Measurements from ENCODE around the gene DLGAP1.
"Not testable (repeated sequence)": the region's sequence is repeated elsewhere in the genome, so short reads cannot be mapped to it uniquely, and the experiment has no call there.

The DLGAP1 gene

DNA sequence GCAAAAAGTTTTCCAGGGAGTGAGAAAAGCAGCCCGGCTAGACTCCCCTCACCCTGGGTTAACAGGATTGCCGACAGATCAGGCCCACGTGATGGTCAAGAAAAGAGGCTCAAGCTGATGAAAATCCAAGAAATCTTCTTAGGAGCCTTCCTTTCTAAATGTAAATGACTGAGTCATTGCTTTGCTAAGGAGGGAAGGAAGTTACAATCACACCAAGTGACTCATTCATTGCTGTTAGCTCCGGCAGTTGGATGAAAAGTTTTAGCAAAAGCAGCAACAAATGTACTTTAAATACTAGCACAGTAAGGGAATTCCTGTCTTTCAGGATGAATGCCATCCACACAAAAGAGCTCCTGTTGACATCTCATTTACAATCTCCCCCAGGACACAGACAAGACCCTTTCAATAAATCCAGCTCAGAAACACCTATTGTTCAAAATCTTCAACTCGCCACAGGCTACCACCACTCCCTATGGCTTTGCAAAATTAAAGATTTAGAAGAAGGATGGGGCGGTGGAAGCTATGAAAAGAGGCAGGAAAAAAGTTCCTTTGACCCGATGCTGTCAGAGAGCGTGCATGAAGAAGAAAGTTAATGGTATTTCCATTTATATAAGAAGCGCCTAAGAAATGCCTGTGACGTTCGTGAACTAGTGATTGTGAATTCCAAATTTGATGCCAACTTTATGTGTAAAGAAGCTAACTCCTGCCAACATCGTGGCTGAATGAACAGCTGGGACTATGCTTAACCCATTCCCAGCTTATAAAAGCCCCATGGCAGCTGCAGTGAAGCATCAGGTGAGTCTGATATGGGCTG lies 851.5 kb downstream of the DLGAP1 start:
- DNase-seq (ENCODE audit: low read depth), result no peak

DNA sequence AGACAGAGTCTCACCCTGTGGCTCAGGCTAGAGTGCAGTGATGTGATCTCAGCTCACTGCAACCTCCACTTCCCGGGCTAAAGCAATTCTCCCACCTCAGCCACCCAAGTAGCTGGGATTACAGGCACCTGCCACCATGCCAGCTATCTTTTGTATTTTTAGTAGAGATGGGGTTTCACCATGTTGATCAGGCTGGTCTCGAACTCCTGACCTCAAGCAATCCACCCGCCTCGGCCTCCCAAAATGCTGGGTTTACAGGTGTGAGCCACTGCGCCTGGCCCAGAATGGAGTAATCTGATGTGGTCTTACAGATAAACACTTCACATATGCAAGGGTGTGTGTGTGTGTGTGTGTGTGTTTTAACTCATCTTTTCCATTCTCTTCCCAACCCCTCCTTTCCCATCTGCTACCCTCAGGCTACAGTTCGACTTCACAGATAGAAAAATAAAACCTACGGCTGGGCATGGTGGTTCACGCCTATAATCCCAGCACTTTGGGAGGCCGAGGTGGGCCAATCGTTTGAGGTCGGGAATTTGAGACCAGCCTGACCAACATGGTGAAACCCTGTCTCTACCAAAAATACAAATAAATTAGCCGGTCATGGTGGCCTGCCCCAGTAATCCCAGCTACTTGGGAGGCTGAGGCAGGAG lies 853.9 kb downstream of the DLGAP1 start:
- not testable (repeated sequence) for DNase-seq (ENCODE audit: low read depth)

DNA sequence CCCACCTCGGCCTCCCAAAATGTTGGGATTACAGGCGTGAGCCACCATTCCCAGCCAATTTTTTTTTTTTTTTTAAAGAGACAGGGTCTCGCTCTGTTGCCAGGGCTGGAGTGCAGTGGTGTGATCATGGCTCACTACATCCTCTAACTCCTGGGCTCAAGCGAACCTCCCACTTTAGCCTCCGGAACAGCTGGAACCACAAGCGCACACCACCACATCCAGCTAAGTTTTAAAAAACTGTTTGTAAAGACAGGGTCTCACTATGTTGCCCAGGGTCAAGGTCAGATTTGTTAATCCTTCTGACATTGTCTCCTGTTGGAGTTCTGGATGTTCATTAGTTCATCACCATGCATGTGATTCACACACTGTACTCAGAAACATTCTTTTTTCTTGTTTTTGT lies 855.2 kb downstream of the DLGAP1 start:
- no peak for DNase-seq (ENCODE audit: low read depth)

DNA sequence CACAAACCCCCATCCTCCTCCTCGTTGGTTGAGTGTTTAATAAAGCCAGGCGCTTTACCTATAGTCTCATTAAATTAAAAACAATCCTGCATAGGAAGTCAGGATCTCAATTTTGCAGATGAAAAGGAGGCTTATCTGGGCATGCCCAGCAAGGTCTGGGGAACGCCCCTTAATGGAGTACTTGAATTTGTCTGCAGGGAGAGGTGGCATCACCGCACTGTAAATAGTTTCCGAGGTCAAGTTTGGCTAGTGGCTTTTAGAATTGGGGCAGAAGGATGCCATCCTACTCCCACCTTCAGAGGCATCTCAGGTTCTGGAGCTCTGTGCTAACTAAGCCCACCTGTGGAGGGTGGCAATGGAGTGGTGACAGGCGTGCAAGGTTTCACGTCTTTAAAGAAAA lies 855.9 kb downstream of the DLGAP1 start:
- no peak for DNase-seq (ENCODE audit: low read depth)

DNA sequence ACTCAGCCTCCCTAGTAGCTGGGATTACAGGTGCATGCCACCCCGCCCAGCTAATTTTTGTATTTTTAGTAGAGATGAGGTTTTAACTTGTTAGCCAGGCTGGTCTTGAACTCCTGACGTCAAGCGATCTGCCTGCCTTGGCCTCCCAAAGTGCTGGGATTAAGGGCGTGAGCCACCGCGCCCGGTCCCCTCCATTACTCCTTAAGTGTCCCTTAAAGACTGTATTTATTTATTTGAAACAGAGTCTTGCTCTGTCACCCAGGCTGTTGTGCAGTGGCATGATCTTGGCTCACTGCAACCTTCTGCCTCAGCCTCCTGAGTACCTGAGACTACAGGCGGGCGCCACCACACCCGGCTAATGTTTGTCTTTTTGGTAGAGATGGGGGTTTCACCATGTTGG lies 856.5 kb downstream of the DLGAP1 start:
- DNase-seq (ENCODE audit: low read depth), result no peak

DNA sequence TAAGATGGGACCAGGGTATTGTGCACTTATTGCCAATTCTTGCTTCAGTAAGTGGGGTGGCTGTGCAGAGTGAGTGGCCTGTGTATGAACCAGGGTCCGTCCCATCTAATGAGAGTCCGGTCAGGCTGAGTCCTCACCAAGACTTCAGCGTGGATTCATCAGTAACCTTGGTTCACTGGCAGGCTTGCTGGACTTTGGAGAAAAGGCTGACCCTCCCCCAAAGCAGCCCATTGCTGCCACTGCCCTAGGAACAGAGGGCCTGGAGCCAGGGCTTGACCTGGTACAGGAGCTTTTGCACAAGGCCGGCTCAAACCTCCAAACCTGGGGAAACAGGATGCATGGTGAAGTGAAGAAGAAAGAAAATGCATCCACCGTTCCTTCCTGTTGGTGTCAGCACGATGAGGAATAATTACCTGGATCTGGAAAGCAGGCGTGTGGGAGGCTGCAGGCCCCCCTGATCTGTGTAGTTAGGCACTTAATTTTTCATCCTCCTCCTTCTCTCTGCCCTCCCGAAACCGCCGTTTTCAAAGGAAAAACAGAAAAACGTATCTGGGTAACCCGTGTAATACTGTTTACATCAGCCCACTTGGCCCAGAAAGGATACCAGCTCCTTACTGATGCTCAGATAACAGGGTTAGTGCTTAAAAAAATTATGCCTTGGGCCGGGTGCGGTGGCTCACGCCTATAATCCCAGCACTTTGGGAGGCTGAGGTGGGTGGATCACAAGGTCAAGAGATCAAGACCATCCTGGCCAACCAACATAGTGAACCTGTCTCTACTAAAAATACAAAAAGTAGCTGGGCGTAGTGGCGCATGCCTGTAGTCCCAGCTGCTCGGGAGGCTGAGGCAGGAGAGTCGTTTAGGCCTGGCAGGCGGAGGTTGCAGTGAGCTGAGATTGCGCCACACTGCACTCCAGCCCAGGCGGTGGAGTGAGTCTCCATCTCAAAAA lies 857.4 kb downstream of the DLGAP1 start:
- DNase-seq (ENCODE audit: low read depth), result no peak

DNA sequence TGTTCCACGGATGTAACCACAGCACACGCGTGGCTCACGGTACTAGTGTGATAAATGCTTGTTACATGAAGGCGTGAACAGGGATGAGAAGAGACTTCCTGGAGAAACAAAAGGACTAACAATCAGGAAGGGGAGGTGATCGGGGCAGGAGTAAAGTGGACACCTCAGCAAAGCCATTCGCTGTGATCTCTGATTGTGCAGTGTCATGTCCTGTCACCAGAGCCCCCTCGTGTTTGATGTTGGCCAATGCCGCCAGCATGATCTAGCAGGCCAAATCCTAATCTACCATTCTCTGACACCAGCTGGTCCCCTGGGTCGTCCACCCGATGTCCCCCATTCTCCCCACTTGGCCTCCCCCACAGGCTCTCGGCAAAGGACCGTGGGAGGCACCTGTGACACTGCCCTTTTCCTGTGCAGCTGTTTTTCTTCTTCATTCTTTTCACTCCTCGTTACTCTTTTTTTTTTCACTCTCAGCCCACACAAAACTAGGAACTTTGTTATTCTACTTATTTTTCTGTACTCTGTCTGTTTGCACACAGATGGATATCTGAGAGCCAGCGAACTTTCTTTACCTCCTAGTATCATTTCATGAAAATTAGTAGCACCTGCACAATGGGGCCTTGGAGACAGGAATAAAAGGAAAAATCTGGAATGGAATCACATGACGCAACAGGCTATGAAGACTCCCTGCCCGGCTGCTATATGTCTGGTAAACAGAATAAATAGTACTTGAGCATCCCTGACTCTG lies 858.3 kb downstream of the DLGAP1 start:
- no peak for DNase-seq (ENCODE audit: low read depth)

DNA sequence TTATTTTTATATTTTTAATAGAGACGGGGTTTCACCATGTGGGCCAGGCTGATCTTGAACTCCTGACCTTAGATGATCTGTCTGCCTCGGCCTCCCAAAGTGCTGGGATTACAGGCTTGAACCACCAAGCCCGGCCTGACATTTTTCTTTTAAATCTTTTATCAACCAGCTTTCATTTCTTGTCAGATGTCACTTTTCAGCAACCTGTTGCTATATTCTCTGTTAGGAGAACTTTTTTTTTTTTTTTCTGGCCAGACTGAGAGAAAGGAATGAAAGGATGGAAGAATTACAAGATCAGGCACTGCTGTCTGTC lies 858.8 kb downstream of the DLGAP1 start:
- no peak for DNase-seq (ENCODE audit: low read depth)

DNA sequence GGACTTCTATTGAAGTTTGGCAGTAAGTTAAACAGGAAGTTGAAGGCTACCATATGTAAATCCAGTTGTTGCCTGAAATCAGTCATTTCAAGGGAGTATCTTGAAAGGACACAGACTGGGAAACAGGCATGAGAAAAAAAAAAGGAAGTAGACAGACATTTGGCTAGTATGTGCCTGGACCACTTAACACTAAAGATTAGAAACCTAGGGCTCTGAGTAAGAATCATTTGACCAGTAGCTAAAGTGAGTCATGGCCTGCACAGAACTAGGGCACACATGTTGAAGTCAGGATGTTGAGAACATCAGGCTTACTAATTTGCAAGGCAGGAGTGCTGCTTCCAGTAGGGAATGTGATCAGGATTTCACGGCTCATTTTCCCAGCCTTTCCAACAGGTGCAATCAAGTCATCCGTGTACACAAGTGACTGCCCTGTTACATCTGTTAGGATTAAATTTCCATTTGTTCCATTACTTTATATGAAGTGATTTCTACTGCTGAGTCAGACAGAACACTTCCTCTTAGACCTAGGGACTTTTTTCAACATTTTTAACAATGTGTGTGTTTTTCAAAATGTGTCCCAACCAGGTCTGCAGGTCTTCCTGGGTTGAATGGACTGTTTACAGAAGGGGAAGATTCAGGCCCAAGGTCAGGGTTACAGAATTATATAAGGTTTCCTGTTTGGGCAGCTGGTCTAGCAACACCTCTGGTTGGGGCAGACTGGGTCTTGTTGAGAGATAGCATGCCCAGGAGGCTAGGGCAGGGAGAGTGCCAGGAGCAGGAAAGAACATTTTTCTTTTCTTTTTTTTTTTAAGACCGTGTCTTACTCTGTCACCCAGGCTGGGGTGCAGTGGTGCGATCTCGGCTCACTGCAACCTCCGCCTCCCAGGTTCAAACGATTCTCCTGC lies 859.5 kb downstream of the DLGAP1 start:
- DNase-seq (ENCODE audit: low read depth), result no peak

DNA sequence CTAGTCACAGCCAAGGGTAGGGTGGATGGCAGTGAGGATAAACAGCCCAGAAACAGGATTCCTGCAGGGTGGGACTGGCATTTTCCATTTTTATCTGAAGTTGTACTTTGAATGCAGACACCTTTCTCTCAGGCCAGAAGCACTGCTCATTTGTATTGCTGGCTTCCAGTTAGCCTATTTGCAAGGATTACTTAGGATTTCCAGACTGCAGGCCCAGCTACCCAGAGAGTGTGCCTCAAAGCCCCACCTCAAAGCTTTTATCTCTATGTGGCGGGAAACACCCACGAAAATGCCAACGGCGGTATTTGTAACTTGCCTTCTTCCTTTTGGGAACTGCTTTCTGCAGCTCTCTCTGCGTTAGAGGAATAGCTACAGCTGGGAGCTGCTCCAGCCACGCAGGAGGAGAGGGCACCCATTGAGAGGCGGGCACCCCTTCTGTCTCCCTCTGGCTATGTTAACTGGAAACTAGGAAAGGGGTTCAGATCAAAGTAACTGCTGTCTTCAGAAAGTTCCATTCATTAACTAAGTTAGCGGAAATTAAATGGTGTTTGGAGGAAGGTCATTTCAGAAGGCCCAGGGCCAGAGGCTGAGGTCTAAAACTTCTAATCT lies 860.2 kb downstream of the DLGAP1 start:
- no peak for DNase-seq (ENCODE audit: low read depth)

DNA sequence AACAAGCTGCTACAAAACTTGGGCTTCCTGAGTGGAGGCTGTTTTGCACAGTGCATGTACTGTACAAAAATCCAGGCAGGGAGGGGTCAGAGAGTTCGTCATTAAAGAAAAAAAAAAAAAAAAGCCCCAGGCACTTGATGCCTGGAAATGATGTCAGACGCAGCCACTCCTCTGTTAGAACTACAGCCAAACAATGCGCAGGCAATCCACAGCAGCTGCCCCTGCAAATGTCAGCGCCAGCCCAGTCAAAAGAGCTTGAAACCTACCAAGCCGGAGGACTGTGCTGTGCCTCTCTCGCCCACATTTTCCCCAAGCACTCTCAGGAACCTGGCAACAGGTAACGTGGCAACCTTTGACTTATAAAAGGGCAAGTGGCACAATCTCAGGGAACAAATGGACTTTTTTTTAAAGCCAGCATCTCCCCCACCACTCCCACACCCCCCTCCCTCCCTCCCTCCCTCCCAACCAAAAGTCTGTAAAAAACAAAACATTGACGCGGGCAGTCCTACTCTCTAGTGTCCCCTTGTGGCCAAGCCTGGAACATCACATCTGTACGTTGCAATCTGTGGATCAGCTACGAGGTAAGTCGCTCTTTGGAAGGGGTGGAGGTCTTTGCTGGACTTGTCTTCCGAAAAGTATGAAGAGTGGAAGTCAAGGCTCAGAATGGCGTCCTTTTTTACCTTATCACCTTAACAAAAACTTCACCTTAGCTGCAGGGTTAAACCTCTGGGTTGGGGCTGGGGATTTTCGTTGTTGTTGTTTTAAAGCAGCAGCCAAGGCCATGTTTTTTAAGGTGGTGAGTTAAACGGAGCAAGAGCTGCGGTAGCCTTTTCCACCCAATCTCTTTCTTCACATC lies 861.0 kb downstream of the DLGAP1 start:
- DNase-seq (ENCODE audit: low read depth), result peak; percentile 81

DNA sequence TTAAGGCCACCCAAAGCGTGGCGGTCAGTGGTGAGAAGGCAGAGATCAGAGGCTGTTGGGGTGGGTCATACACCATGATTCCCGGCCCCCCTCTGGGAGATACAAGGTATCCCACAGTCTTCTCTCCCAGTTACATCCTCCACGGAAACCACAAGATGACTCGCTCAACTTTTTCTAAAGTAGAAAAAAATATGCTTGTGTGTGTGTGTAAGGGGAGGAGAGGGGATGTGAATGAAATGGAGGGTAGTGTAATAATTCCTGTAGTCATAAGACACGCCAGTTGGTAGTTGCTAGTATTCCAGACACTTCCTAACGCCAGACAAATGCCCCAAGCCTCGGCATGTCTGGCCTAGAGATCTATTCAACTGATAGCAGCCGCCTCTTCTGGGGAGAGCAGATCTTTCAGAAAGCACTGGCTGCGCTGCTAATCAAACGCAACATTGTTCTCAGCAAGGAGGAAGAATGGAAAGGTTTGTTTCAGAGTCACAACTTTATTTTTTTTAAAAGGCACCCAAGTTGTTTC lies 861.7 kb downstream of the DLGAP1 start:
- DNase-seq (ENCODE audit: low read depth), result no peak

DNA sequence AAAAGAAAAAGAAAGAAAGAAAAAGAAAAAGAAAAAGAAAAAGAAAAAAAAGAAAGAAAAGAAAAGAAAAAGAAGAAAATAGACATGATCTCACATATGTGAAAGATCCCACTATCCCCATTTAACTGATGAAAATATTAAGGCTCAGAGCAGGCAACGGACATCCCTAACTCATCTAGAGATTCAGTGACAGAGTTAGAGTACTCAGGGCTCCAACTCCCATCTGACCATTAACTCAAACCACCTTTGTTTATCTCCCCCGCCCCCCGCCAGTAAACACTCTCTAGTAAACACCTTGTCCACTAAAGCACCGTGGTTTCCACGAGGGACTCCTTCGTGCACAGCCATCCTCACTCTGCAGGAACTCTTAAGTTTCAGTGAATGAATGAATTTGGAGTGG lies 862.2 kb downstream of the DLGAP1 start:
- no peak for DNase-seq (ENCODE audit: low read depth)

DNA sequence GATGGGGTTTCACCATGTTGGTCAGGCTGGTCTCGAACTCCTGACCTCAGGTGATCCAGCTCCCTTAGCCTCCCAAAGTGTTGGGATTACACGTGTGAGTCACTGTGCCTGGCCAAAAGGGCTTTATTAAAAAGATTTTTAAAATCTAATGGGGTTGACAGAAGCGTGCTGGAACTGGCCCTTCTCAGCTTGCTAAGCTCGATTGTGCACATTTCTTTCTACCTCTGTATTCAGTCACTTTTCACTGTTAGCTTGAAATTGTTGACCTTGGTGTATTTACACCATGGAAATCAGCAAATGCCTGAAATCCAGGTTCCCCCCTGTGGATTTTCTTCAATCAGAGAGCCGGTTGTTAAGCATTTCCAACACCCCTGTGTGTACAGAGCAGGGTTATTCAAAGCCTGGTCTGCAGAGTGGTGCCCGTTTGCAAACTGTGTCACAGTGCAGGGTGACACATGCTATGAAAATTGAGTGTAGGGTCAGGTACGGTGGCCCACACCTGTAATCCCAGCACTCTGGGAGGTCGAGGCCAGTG lies 864.9 kb downstream of the DLGAP1 start:
- DNase-seq (ENCODE audit: low read depth), result no peak

DNA sequence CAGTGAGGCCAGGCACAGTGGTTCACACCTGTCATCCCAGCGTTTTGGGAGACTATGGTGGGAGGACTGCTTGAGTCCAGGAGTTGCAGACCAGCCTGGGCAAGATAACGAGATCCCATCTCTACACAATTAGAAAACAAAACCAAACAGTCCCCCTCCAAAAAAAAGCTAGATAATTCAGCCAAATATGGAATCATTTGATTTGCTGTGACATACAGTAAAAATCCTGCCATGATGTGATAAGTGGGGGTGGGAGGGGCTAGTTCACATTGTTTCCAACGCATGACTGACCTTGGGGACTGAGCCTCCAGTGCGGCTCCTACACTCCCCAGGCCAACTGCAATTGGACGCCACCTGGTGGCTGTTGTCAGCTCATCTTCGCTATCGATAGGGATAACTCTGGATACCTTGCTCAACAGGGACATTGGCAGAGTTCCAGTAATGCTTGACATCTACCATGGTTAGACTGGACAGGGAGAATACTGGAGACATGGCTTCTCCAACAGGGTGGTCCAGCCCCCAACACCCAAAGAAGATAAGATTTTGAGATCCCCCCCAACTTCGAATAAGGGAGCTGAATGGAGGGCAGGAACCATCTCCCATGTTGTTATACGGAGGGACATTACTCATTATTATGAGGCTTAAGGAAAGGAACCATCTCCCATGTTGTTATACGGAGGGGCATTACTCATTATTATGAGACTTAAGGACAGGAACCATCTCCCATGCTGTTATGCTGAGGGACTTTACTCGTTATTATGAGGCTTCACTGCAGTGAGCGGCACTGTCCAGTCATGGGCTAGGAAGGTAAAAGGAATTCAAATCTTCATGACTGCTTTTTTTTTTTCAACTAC lies 869.2 kb downstream of the DLGAP1 start:
- DNase-seq (ENCODE audit: low read depth), result peak; percentile 56

DNA sequence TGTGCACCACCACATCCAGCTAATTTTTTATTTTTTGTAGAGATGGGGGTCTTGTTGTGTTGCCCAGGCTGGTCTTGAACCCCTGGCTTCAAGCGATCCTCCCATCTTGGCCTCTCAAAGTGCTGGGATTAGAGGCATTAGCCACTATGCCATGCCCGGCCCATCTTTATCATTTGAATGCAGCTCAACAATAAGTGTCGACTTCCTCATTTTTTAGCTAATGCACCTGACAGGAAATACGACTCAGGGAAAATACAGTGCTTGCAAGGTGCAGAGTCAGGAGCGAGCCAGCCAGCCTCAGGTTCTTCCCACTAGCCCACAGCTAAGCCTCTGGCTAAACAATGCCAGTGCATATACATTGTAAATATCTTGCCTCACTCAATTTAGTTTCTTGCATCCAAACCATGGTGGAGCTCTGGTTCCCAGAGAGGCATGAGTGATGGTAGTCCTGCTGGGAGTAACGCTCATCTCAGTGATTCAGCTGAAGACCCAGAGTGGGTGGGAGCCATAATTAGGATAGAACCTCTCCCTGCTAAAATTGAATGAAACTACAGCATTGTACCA lies 870.1 kb downstream of the DLGAP1 start:
- no peak for DNase-seq (ENCODE audit: low read depth)

DNA sequence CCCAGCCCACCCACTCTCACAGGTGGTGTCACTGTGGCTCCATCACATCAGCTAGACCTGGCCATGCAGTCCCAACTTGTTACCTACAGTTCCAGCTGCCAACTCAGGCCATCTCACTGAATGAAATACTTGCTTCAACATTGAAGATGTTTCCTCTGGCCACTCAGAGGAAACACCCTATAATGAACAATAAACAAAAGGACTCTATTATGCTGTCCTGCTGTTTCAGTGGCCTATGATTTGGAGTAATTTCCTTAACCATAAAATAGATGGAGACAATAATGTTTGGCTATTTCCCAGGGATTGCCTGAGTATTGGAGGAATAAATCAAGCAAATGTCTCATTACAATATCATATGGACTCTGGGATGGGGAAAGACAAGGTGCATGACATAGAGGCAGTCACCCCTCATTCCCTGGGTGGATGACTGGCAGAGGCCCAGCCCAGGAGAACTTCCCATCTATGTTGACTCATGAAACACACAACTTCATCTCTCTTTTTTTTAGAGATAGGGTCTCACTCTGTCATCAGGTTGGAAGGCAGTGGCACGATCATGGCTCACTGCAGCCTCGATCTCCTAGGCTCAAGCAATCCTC lies 870.7 kb downstream of the DLGAP1 start:
- DNase-seq (ENCODE audit: low read depth), result no peak

Data from activated T-cell treated with anti-CD3 and anti-CD28 coated beads for 1 hour (primary cell).